ENCODE measurements around the gene STAT3. TPM values are rescaled to one million over a fixed set of nuclear protein-coding genes. Genes with fewer than 3 reads are reported as not detected.

Gene STAT3
- total and polyA plus RNA-seq, 9 of the 15 experiments (the other 6 are each of a cell fraction or from before 2014, with no cell fraction given), result 90.0 to 179 (median 114) TPM

GRCh38 chr17:42279776-42280630, 108.2 kb downstream of the STAT3 start (continued):
- TF ChIP-seq PBX2 (CRISPR knock-in tag; IDR thresholded peaks at IDR 0.05; ENCODE audit: low read depth) (no peak), PBX2 (tag; conservative IDR thresholded peaks at IDR 0.05; ENCODE audit: low read depth) (no peak)

GRCh38 chr17:42277342-42277712, 110.9 kb downstream of the STAT3 start:
- no TSS peak for BruUV-seq (replicated peaks)
- peaks cover 76% of the 10 kb centered on the region for H3K79me2 ChIP-seq (ENCODE audit: control insufficient read depth, insufficient read depth, low read length)
- no peaks in the 10 kb centered on the region for H3K27me3 ChIP-seq (ENCODE audit: control insufficient read depth in 2 of 2, insufficient read depth in 2 of 2, low read length in 2 of 2)
- intact Hi-C loops (cut with micrococcal nuclease) (no loop called here), in situ Hi-C loops (cut with MboI) (no loop called here)
- H3K4me1 ChIP-seq (replicated peaks in 1 of 2; ENCODE audit: control insufficient read depth in 2 of 2, insufficient read depth in 2 of 2, low read length in 2 of 2), result peaks cover 19 to 28% of the 10 kb centered on the region in 2 experiments; a peak in 4 of 5 replicates
- DNase-seq (ENCODE audit: extremely low read depth in 1 of 4, low spot score in 3 of 4), result no peak
- H3K9ac ChIP-seq (ENCODE audit: insufficient read depth in 1 of 2, low read depth in 2 of 2, low read length in 2 of 2), result peak overlapping the region; percentile 92 to 95
- H3K27ac ChIP-seq (ENCODE audit: extremely low read depth, low read depth, low read length), result peak overlapping the region; percentile 93
- FAIRE-seq, result no peak
- POLR2A ChIA-PET, result interaction anchor here (0.6 to 5.8 kb wide), 9 partner anchors 8 to 240 kb away, joined by 3 to 41 read pairs (median 4); partner anchors contain the start of gene STAT5A
- 23% methylated on average over 5 of the region's 6 CpGs for whole genome bisulfite sequencing (ENCODE audit: insufficient coverage, low coverage, missing lambda C conversion rate)
- H3K36me3 ChIP-seq (ENCODE audit: control insufficient read depth, insufficient read depth, low read length), result peaks cover 23% of the 10 kb centered on the region
- H2AFZ ChIP-seq (ENCODE audit: low read depth, low read length), result no peak overlapping the region
- peak overlapping the region; percentile 79 for H3K4me2 ChIP-seq (ENCODE audit: insufficient read depth, low read length)
- H3K4me3 ChIP-seq, result peak overlapping the region; percentile 81; the same call in 1 of the 2 replicates
- no peaks in the 10 kb centered on the region for H4K20me1 ChIP-seq (replicated peaks; ENCODE audit: control insufficient read depth, insufficient read depth, low read length)
- CTCF ChIA-PET (ENCODE audit: low intra/inter-chr PET ratio), result no interaction called here
- no peaks in the 10 kb centered on the region for H3K9me3 ChIP-seq (replicated peaks; ENCODE audit: control insufficient read depth, insufficient read depth, low read depth, low read length)
- no peaks in the 10 kb centered on the region for H3K9me1 ChIP-seq (ENCODE audit: control insufficient read depth, insufficient read depth, low read length)
- ATAC-seq, result no peak
- TF ChIP-seq, protein P1, sequence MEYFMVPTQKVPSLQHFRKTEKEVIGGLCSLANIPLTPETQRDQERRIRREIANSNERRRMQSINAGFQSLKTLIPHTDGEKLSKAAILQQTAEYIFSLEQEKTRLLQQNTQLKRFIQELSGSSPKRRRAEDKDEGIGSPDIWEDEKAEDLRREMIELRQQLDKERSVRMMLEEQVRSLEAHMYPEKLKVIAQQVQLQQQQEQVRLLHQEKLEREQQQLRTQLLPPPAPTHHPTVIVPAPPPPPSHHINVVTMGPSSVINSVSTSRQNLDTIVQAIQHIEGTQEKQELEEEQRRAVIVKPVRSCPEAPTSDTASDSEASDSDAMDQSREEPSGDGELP (CRISPR knock-in tag; IDR thresholded peaks at IDR 0.05; ENCODE audit: borderline replicate concordance), result peak; percentile 34
- no peak for TF ChIP-seq LARP7 (IDR thresholded peaks at IDR 0.05)
- TF ChIP-seq ZC3H4 (CRISPR knock-in tag; IDR thresholded peaks at IDR 0.05; ENCODE audit: borderline replicate concordance), result 0 out of 2 replicates have a peak, but pooled peaks have one; percentile 16
- TF ChIP-seq RREB1 (CRISPR knock-in tag; IDR thresholded peaks at IDR 0.05), result peak; percentile 21; the same call in 1 of the 2 replicates
- TF ChIP-seq BCOR (IDR thresholded peaks at IDR 0.05), result no peak
